NCI-H2107 treated with DMSO at 0.1 percent for 48 hours (cell line): ENCODE results near the gene TUBB6.
A peak's percentile ranks its signal among the peaks of the same experiment; 100 is the strongest.

ENCODE experiments used
- DNase-seq: peaks from one replicate; lab custom pipeline; 2025; ENCODE audit not compliant: unreplicated experiment; lab: John Stamatoyannopoulos, UW

Gene TUBB6

DNA sequence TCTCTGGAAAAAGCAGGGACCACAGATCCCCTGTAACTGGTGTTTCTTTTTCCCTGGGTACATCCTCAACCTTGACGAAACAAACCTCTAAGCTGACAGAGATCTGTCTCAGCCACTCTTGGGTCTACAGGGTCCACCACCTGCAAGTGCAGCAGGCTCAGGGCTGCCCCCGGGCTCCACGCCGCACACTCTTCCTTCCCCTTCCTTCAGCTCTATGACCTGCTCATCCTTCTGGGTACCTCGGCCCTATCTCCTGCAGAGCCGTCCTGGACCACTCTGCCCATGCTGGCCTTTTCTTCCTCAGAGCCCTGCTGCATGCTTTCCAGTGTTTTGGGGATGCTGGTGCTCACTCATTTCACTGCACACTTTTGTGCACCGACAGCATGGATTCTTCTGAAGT is 27.5 kb downstream of the TUBB6 start:
- no peak for DNase-seq

- no peak for DNase-seq
These were observed 28.2 kb downstream of the TUBB6 start for GRCh38 chr18:12336171-12336613.

- peak; percentile 33 for DNase-seq
These were observed 28.8 kb downstream of the TUBB6 start for GRCh38 chr18:12336887-12337286.

DNA sequence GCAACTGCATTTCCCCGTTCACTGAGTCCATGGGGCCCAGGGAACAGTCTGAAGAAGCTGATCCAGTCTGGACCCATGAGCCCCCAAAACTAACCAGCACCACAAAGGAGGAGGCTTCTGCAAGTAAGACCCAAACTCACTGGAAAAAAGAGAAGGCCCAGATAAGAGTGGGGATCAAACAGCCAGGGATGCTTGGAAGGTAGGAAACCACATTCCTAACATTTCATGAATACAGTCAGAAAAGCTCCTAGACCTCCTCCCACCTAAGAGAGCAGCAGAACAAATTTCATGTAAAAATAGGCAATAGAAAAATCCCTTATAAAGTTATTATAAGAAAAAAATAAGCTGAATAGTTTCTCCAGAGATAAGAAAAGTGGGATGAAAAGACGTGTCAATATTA is 30.3 kb downstream of the TUBB6 start:
- DNase-seq, result no peak

GRCh38 chr18:12340945-12341660 is 33.1 kb downstream of the TUBB6 start:
- no peak for DNase-seq

- DNase-seq, result no peak
These were observed 34.6 kb downstream of the TUBB6 start for GRCh38 chr18:12342661-12343060.

- no peak for DNase-seq
These were observed 37.6 kb downstream of the TUBB6 start for GRCh38 chr18:12345491-12346239.

DNA sequence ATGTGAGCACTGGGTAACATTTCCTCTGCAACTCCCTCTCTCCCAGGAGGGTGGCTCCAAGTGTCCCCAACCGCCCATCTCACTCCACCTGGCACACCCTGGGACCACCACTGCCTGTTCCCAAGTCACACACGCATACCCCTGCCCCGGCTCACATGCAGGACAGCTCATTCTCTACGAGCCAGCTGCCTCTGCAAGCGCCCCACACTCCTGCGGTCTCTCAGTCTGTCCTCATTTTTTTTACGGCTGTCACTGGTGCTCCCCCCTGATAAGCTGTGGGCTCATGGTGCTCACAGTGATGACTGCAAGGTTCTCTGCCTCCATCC is 38.2 kb downstream of the TUBB6 start:
- no peak for DNase-seq

- DNase-seq, result no peak
These were observed 39.9 kb downstream of the TUBB6 start for GRCh38 chr18:12347895-12348294.

- no peak for DNase-seq
These were observed 44.1 kb downstream of the TUBB6 start for GRCh38 chr18:12352188-12352587.

- DNase-seq, result no peak
These were observed 51.5 kb downstream of the TUBB6 start for GRCh38 chr18:12359515-12359927.

- no peak for DNase-seq
These were observed 53.8 kb downstream of the TUBB6 start for GRCh38 chr18:12361770-12362378.

- DNase-seq, result no peak
These were observed 54.6 kb downstream of the TUBB6 start for GRCh38 chr18:12362473-12363174.

DNA sequence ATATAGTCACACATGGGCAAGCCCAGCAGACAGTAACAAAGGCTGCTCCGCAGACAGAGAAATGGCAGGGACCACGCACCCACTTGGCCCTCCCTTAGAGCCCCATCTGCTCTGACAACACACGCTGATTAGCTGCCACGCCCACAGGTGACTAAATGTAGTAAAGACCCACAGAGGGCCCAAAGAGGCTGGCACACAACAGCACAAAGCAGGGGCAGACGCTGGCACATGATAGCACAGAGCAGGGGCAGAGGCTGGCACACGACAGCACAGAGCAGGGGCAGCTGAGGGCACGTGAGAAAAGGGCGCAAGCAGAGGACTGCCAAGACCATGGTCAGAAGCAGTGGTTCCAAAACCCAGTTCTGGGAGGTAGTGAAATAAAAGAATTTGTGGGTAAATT is 58.3 kb downstream of the TUBB6 start:
- no peak for DNase-seq

DNA sequence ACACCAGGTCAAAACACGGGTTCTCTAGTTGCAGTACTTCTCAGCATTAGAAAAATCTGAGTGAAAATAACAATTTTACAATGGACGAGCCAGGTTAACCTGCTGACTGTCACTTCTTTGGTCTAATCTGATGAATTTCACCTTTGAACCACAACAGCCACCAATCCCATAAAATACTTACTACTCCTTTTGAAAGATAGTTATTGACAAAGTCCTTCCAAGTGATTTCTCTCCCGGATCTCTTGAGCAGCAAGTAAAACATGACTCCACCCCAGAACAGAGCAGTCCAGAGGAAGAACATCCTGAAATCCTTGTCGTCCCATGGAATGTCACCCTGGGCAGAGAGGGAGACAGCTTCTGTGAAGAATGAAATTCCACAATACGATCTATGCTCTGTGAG is 58.7 kb downstream of the TUBB6 start:
- DNase-seq, result no peak

- DNase-seq, result no peak
These were observed 61.2 kb downstream of the TUBB6 start for GRCh38 chr18:12369211-12369610.

DNA sequence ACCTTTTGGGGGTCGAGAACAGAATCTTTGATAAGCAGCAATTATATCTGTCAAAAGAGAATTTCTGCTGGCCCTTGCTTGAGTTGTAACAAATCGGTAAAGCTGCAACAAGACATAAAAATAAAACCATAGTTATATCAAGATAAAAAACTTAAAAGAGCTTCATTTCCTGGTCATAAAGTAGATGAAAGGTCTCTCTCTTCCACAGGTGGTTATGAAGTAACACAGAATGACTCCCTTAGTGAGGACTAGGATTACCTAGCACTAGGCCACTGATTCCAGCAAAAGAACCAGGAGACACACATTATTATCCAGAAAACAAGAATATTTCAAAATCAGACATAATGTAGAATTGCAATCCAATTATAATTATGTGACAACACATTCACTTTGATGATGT is 63.5 kb downstream of the TUBB6 start:
- no peak for DNase-seq

GRCh38 chr18:12372406-12372805 is 64.4 kb downstream of the TUBB6 start:
- DNase-seq, result no peak

DNA sequence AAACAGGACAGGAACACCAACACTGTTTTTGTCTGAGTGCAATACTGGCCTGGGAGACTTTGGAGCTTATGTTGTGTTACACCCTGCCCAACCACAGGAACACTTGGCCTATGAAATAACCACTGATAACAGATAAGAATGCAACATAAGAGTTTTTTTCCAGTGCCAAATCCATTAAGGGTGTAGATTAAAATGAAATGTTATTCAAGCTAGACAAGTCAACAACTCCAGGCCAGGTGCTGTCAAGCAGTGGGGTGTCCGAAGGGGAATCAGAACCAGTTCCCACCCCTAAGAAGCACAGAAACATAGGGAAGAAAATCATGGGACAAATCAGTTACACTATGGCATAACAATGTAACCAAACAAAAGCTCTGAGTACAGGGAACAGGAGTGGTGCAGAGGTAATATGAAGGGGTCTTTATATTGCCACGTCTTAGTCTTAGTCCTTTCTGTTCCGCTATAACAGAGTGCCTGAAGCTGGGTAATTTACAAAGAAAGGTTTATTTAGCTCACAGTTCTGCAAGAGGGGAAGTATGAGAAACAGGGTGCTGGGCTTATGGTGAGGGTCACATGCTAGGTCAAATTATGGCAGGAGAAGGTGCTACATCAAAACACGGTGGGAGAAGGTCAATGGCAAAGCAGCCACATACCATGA is 65.2 kb downstream of the TUBB6 start:
- peak; percentile 40 for DNase-seq

DNA sequence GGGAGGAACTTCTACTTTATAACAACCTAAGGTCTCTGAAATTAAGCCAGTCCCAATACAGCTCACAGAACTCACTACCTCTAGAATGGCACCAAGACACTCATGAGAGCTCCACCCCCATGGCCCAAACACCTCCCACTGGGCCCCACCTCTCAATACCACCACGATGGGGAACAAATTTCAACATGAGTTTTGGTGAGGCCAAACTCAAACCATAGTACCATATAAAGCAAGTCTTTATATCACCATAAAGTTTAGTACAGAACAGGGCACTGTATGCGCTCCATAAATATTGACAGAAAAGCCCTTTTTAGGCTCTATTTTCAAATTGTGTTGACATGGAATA is 65.7 kb downstream of the TUBB6 start:
- no peak for DNase-seq

GRCh38 chr18:12374401-12374800 is 66.4 kb downstream of the TUBB6 start:
- DNase-seq, result no peak
